Stimulated activated CD4-positive, alpha-beta T cell treated with anti-CD3 and anti-CD28 coated beads, TNF-alpha, amount 100 ng/mL, for 4 hours (primary cell): ENCODE results near the gene ENO3.

Experiments used
- DNase-seq, 3 experiments: peaks; one replicate each; pipeline ENCODE4 v3.0.0-alpha.2; 2020; ENCODE audit warnings: low read depth in 3 of 3

Gene ENO3

DNA sequence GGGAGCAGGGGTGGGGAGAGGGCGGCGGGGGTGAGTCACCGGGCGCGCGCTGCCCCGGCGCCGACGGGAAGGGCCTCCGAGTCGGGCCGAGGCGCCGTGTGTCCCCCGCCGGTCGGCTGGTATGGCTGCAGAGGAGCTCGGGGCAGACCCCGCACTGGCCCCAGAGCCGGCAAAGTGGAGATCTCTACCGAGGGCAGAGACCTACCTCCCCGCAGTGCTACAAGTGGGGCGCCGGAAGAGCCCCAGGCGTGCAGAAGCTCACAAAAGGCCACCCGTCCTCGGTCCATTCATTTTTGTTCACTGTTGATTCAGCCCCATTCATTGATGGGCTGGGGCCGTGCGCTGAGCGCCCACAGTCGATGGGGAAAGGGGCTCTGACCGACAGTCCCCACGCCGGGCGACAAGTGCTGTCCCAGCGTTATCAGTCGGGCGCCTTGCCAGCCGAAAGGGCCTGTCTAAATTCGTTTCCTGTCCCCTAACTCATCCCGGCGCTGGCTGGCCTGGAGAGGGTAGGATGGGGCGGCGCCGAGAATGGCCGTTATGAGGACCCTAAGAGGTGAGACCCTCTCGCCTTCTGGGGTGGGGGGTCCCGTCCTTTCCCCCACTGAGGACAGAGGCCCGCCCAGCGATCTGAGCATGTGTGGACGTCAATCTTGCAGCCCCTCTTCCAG, 709 bp upstream of the ENO3 start:
- DNase-seq, result peak in 1 of 3 experiments; percentile 61

DNA sequence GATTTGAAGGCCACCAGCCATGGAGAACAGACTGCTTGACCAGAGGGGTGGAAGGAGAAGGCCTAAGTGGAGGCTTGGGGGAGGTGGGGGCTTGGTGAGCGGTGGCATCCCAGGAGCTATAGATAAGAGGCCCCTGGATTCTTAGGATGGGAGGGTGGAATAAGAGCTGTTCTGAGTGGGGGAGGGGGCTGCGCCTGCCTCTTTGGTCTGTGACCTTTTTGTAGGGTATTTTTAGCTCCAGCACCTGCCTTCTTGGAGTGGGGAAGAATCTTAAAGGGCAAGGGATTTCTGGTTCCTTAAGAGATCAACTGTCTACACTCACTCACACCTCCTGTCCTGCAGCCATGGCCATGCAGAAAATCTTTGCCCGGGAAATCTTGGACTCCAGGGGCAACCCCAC, 567 bp downstream of the ENO3 start:
- no peak for DNase-seq

- DNase-seq, result no peak
Observed at GRCh38 chr17:4953451-4953961, 2.6 kb downstream of the ENO3 start.

DNA sequence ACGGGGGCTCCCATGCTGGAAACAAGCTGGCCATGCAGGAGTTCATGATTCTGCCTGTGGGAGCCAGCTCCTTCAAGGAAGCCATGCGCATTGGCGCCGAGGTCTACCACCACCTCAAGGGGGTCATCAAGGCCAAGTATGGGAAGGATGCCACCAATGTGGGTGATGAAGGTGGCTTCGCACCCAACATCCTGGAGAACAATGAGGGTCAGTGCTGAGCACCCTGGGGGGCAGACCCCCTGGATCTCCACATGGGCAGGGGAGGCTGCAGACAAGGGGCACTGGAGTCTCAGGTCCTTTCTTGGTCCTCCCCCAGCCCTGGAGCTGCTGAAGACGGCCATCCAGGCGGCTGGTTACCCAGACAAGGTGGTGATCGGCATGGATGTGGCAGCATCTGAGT, 4.2 kb downstream of the ENO3 start:
- no peak for DNase-seq

DNA sequence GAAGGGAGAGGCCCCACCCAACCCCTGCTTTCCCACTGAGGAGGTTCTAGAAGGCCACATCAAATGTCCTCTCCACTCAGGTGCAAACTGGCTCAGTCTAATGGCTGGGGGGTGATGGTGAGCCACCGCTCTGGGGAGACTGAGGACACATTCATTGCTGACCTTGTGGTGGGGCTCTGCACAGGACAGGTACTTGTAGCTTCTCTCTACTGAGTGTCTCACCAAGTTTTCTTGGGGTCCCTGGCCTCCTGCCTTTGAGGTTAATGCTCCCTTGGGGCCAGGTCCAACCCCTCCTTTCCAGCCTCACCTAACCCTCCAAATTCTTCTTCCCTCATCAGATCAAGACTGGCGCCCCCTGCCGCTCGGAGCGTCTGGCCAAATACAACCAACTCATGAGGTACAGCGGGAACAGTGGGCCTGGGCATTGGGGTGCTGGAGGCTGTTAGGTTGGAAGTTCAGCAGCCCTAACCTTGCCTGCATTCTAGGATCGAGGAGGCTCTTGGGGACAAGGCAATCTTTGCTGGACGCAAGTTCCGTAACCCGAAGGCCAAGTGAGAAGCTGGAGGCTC, 5.7 kb downstream of the ENO3 start:
- DNase-seq, result no peak

DNA sequence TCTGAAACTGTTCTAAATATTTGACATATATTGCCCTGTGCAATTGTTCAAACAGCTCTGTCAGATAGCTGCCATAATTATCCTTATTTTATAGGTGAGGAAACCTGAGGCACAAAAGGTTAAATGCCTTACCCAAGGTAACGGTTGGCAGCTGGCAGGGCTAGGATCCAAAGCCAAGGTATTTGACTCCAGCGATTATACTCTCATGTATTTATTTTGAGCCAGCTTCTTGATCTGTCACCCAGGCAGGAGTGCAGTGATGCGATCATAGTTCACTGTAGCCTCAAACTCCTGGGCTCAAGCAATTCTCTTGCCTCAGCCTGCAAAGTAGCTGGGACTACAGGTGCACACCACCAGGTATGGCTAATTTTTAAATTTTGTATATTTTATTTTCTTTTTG, 7.2 kb downstream of the ENO3 start:
- DNase-seq, result no peak

GRCh38 chr17:4959261-4959965, 8.5 kb downstream of the ENO3 start:
- DNase-seq, result no peak

GRCh38 chr17:4960279-4960922, 9.5 kb downstream of the ENO3 start:
- DNase-seq, result no peak

- DNase-seq, result no peak
Observed at GRCh38 chr17:4965311-4965986, 14.5 kb downstream of the ENO3 start.

DNA sequence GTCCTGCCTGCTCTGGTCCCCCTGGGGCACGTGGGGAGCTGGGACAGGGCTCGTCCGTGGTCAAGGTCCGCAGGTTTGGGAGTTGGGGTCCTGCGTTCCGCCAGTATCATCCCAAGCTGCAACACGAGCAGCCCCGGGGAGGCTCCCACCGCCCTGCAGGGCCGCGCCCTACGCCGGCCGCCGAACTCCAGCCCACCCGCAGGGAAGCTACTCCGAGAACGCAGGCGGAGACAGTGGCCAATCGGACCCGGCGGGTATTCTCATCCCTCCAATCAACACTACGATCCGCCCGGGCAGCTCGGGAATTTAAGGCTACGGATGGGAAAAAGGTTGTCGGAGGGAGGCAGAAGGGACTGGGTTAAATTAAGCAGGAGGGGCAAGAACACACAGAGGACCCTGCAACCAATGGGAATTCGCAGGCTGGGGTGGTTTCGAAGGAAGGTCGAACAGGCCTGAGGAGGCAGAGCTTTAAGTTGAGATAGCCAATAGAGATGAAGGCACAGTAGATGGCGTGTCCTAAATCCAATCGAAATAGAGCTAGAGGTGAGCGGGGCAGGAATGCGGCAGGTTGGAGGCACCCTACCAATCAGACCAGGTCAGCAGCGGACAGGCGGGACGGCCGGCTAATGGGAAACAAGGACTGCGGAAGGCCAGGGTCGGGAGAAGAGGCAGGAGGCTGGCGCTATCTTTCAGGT, 16.1 kb downstream of the ENO3 start:
- DNase-seq, result peak; percentile 76 to 90 (median 76)

GRCh38 chr17:4967539-4968485, 16.9 kb downstream of the ENO3 start, which contains the start of gene SPAG7:
SPAG7 (minus strand) TSS chr17:4967817; CDS start chr17:4967804, 13 bp downstream.
- peak; percentile 85 to 87 (median 85) for DNase-seq

DNA sequence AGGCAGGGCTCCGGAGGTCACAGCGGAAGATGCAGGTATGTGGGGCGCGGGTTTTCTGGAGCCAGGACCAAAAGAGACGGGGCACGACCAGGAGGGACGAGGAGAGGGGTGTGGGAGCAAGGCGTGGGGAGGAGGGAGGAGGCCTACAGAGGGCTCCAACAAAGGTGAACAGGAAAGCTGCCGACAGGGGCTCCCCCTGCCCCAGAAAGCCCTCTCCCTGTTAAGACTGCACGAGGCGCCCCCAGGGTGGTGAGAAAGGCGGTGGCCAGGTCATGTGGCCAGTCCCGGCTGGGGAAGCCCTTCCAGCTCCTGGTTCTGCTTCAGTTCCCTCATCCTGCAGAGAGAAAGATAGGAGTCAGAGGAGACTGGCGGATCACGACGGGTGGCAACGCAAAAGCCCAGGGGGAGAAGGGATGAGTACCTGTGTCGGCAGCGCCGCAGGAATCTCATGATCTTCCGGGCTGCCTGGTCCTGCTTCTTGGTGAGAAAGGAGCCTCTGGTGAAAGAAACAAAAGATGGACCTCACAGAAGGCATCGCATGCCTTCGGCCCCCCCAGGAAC, 17.6 kb downstream of the ENO3 start:
- peak in 1 of 3 experiments; percentile 33 for DNase-seq

DNA sequence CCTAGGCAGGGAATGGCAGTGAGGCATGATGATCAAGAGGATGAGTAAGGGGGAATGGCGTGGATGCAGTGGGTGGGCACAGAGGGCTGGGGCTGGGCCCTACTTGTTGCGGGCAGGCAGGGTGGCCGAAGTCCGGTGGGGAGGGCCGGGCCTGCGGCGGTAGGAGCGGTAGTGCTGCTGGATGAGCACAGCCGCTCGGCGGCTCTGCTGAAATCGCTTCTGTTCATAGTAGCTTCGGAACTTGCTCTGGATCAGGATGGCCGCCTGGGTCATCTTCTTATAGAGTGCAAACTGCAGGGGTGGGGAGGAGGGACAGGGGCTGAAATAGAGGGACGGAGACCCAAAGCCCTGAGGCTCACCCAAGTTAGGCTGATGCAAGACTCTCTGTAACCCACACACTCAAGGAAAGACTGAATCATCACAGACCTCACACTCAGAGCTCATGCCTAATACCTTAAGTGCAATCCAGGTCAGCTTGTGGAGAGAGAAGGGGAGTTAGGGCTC, 18.2 kb downstream of the ENO3 start:
- DNase-seq, result peak in 2 of 3 experiments; percentile 23 to 33

DNA sequence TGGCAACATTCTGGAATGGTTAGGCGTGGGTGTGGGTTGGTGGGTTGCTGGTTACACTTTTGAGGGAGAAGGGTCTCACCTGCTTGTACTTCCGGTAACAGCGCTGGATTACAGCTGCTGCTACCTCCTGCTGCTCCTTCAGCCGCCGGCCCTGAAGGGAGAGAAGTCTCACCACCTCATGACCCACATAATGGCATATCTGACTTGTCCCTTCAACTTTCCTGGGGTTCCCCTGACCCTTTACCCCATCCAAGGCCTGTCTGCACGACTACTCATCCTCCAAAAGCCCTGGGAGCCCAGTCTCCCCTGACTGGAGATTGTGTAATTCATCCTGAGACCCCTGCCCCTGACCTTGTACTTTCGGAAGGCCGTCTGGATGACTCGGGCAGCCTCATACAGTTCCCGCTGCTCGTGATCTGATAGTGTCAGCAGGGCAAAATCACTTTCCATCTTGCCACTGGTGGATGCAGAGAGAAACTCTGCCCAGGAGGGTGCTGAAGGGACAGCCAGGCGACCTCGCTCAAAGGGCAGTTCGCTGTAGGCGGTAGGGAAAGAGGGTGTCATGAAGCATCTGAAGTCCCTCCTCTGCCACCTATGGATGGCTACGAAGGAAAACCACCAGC, 18.7 kb downstream of the ENO3 start:
- DNase-seq, result no peak

- no peak for DNase-seq
Observed at GRCh38 chr17:4970273-4970672, 19.4 kb downstream of the ENO3 start.

- DNase-seq, result no peak
Observed at GRCh38 chr17:4971826-4972225, 20.9 kb downstream of the ENO3 start.

DNA sequence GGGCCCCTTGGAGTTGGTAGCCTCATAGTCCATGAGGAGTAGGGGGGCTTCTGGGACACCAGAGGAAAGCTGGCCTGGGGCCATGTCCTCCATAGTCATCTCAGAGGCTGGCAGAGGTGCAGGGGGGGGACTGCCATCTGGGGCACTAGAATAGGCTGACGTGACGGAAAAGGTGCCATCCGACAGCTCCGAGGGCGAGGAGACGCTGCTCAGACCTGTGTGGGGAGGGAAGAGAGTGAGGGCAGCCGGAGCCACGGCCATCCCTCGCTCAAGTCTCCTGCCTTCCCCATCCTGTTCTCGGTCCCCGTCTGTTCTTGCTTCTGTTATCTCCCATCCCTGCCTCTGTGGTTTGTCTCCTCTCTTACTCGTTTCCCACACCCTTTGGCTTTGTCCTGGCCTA, 21.4 kb downstream of the ENO3 start:
- no peak for DNase-seq

DNA sequence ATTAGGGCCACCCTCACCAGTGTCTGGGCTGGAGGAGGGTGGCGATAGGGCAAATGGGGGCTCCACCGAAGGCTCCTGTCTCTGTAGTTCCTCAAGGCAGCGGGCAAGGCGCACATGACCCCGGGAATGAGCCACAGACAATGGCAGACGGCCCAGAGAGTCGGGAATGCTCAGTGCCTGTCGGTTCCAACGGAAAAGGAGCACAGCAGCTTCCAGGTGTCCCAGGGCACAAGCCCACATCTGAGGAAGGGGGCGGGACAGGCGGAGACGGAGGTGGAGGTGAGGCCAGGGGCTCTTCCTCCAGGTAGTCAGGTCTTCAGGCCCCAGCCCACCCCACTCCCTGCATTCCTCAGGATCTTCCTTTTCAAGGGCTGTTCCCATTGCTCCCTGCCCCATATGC, 21.8 kb downstream of the ENO3 start:
- no peak for DNase-seq
